Measurements from ENCODE around the gene LMBRD1.
"Not testable (repeated sequence)": the region's sequence is repeated elsewhere in the genome, so short reads cannot be mapped to it uniquely, and the experiment has no call there.

Gene LMBRD1

DNA sequence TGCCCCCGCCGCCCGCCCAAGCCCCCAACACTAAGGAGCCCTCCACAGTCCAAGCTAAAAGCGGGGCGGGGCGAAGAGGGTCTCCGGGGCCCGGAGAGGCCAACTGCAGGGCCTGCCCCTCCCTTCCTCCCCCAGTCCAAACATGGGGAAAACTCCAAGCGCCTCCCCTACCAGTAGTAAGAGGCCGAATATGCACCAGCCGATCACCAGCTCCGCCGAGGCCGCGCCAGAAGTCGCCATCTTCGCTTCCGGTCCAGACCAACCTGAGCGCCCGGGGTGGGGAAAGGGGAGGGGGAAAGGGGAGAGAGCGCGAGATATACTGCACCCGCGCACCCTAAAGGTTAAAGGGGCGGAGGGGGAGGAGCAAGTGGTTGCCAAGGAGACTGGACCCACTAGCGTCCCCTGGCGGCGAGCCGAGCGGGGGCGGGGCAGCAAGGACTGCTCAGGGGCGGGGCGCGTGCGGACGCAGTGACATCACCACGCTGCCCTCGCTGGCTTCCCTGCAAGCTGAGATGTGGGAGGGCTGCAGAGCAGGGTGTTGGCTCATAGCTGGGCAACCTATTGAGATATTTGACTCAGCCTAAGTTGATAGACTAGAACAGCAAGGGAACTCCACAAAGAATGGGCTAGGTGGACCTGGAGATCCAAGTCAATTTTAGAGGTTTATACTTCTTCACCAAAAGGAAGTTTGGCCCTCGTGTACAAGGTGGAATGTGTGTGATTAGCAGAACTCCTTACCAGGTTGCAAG lies at the start of gene LMBRD1:
TSS of gene LMBRD1 (minus strand) at position 369 of the 749 bp plus-strand sequence. CDS start at position 240, 129 bp downstream.
- DNase-seq: peak; percentile 98

GRCh38 chr6:69846312-69846711 lies 49.5 kb upstream of the LMBRD1 start:
- DNase-seq: no peak

- no peak for DNase-seq
Observed at GRCh38 chr6:69843189-69843588, 46.4 kb upstream of the LMBRD1 start.

DNA sequence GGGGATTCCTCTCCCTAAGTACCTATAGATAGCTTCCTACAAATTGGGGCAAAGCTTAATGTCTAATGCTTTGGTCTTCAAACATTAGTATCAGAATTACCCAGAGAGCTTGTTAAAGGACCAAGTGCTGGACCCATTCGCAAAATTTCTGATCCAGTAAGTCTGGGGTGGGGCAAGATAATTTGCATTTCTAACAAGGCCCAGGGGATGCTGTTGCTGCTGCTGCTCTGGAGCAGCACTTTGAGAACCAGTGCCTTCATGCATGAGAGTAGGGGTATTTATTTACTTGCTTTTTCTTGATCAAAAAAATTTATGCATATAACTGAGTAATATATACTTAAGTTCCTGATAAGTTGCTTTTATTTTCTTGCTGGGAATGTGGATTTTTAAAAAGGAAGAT lies 45.1 kb upstream of the LMBRD1 start:
- DNase-seq: no peak

DNA sequence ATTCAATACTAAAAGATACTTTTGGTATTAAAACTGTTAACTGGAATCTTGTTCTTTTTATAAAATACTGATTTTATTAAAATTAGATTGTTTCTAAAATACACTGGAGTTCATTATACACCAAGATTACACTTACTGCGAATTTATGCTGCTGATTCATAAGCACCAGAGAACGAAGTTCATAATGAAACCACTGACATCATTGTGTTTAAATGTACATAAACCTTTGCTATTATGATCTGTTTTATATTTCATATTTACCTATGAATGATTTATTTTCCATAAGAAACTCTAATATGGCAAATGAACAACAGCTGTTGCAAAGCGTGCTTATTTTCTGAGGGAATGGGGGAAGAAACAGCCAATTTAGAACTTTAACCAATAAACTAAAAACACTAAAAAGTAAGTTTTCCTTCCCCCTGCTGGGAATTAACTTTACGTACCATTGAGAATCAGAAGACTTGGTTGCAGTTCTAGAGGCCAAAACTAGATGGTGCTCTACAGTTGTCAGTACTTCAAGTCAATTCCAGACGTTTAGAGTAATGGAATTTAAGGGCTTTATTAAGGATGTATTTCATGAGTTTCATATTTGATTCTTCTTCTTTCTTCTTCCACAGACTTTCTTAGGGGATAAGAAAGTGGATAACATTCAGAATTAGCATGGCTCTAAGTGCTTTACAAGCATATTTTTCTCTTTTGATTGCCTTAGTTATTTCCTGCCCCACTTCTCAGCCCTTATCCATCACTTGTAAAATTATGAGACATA lies 38.8 kb upstream of the LMBRD1 start:
- peak; percentile 29 for DNase-seq

GRCh38 chr6:69832558-69832957 lies 35.7 kb upstream of the LMBRD1 start:
- no peak for DNase-seq

- no peak for DNase-seq
Observed at GRCh38 chr6:69827276-69827893, 30.6 kb upstream of the LMBRD1 start.

DNA sequence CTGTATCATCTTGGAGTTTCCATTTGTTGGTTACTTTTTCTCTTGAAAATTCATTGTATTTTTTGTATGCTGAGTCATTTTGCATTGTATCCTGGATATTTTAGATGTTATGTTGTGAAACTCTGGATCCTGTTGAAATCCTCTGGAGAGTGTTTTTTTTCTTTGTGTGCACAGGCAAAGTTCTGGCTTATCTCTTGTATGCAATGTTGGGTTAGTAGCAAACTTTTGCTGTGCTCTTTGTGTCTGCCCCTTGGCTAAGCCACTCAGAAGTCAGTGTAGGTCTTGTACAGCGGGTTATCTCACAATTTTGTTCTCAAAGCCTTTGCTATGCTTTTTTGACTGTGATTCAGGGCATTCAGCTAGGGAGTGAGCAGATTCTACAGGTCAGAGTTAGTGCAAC lies 29.1 kb upstream of the LMBRD1 start:
- no peak for DNase-seq

GRCh38 chr6:69824355-69824754 lies 27.5 kb upstream of the LMBRD1 start:
- not testable (repeated sequence) for DNase-seq

DNA sequence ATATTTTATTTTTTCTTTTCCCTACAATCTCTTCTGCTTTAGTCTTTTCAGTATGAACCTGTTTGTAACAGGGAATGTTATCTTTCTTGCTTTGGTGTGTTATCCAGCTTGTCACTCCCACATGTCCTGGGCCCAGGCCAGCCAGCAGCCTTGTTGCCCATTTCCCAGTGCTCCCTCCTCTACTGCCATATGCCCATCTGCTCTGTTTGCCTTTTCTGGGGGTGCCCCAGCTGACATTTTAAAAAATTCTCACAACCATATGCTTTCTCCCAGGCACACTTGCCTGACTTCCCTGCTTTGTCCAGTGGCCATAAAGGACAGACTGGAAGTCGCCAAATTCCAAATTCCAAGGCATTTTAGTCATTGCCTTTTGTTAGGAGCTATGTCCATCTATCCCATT lies 23.6 kb upstream of the LMBRD1 start:
- no peak for DNase-seq

GRCh38 chr6:69820018-69820417 lies 23.2 kb upstream of the LMBRD1 start:
- no peak for DNase-seq

DNA sequence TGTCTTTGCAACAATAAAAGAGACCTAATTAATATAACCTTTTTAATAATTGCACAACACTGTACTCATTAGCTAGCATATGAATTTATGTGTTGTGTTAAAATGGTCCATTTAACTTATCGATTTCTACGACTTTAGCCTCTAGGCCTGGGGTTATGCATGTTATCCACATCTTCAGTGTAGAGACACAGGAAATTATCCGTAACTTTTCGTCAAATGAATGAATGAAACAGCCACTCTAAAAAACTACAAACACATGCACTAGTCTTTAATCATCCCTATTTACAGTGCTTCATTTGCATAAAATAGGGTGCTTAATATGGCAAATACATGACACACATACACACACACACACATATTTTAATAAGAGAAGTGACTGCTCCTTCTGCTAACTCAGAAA lies 22.3 kb upstream of the LMBRD1 start:
- DNase-seq: no peak

- DNase-seq: no peak
Observed at GRCh38 chr6:69818223-69818930, 21.6 kb upstream of the LMBRD1 start.

DNA sequence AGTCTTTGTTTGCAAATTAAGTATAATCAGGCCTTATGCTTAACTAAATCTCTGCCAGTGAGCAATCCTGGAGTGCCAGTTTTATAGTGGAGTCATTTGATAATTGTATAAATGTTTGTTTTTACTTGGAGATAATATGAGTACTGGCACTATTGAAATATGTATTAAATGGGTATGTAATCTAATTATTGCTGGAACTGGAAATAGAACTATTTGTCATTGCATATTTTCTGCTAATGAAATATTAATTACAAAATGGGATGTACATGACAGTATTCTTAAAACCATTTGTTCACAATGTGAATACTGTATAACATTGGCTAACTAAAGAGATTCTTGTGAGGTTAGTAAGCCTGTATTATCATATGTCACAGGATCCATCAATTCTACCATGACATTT lies 20.5 kb upstream of the LMBRD1 start:
- no peak for DNase-seq

DNA sequence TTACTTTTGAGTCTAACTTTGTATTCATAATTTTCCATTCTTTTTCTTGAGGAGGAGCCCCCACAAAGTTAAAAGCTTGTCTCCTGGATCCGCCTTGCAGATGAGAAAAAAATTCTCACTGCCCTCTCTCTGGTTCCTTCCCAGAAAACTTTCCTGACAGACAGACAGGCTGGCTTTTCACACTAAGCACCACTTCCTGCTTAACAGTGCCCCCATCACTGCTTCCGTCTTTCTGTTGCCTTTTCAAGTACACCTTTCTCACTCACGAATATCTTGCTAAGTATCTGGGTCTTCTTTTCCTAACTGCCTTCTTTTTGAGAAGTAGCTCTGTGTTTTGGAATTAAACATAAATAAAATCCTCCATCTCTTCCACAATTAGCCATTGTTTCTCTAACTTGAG lies 19.8 kb upstream of the LMBRD1 start:
- DNase-seq: peak; percentile 50

- peak; percentile 25 for DNase-seq
Observed at GRCh38 chr6:69816026-69816425, 19.2 kb upstream of the LMBRD1 start.

DNA sequence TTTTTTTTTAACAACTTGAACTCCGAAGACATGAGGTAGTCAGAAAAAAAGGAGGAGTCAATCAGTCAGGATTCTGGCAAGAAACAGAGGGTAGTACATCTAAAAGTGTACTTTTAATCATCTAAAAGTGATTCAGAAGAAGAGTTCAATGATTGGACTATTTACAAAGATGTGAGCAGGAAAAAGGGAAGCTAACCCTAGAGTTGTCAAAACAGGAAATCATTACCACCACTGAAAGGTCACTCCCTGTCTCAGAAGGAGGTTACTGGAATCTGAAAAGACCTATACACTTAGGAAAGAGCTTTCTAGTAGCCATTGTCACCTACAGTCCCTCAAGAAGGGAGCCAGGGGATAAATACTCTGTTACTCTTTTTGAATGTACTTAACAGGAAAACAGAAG lies 16.7 kb upstream of the LMBRD1 start:
- DNase-seq: no peak

DNA sequence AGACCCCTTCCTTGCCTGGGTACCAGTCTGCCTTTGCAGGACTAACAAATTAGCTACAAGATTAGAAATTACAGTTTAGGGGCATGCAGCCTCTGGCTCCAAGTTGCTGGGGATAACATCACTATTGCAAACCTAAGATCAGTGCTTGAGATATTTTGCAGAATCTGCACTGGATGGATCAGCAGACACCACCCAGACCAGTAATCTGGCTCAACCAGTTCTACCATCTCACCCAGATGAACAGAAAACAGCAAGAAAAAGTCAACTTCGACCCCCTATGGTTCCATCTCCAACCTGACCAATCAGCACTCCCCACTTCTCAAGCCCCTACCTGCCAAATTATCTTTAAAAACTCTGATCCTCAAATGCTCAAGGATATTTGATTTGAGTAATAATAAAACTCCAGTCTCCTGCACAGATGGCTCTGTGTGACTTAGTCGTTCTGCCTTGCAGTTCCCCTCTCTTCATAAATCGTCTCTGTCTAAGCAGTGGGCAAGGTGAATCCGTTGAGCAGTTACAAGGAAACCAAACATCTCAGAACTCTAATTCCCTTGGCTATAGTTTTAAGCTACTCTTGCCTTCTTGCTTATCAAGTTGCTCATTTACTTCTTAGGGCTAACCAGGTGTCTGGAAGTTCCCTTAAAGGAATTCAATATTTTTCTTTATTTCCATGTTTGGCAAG lies 16.1 kb upstream of the LMBRD1 start:
- no peak for DNase-seq

DNA sequence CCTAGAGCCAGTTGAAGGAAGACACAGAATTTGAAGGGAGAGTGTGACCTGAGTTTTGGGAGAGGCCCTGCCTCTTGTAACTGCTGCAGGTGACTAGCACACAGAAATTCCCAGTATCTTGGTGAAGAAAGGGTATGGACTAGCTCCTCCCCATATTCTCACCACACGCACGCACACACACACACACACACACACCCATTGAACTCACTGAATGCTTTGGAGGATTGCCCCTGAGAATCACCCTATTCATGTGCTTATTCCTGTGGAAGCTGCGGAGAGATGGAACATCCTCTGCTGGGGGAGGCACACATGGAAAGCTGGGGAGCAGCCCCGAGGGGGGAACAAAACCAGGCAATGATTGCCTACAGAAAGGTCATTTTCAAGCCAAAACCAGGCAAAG lies 6.2 kb upstream of the LMBRD1 start:
- no peak for DNase-seq

- DNase-seq: no peak
Observed at GRCh38 chr6:69801711-69802110, 4.9 kb upstream of the LMBRD1 start.

DNA sequence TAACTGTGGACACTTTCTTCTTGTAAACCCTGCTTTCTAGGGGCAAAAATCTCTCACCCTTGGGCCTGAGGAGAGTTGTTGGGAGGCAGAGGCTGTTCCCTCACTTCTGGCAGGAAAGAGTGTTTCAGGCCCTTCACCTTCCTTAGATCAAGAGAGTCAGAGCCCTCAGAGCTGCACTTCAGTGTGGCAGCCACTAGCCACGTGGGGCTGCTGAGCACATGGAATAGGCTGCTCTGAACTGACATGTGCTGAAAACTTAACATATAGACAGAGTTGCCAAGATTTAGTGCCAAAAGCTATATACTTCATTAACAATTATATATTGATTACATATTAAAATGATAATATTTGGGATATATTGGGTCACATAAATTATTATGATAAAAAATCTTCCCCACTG lies 4.4 kb upstream of the LMBRD1 start:
- no peak for DNase-seq

DNA sequence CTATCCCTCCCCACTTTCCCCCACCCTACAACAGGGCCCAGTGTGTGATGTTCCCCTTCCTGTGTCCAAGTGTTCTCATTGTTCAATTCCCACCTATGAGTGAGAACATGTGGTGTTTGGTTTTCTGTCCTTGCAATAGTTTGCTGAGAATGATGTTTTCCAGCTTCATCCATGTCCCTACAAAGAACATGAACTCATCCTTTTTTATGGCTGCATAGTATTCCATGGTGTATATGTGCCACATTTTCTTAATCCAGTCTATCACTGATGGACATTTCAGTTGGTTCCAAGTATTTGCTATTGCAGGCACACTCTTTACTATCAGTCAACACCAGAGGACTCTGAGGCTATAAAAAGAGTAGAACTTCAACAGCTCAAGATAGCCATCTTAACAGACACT lies 2.0 kb upstream of the LMBRD1 start:
- not testable (repeated sequence) for DNase-seq
